Smooth muscle cell (in vitro differentiated cells): ENCODE measurements around the gene PRKAG2. TPM values are rescaled to one million over a fixed set of nuclear protein-coding genes. Genes with fewer than 3 reads are reported as not detected.

Experiments used
- DNase-seq: peaks from one replicate; lab custom pipeline; 2025; ENCODE audit not compliant: unreplicated experiment; lab: John Stamatoyannopoulos, UW
- H2AFZ ChIP-seq: fragments of 200-600 bp; sonication (generic); 2 replicates; pipeline ENCODE4 v1.6.0; 2016; ENCODE audit warnings: antibody characterized with exemption, low read depth, mild to moderate bottlenecking
- H3F3A ChIP-seq: fragments of 200-600 bp; sonication (generic); 2 replicates; pipeline ENCODE4 v1.6.0; 2017; ENCODE audit warnings: antibody characterized with exemption, low read depth
- H3K27ac ChIP-seq: fragments of 200-600 bp; sonication (generic); 2 replicates; pipeline ENCODE4 v1.5.1; 2016; ENCODE audit warnings: low read depth, mild to moderate bottlenecking
- H3K27me3 ChIP-seq: fragments of 200-600 bp; sonication (generic); 2 replicates; pipeline ENCODE4 v1.6.1; 2016; ENCODE audit warnings: low read depth, mild to moderate bottlenecking
- H3K36me3 ChIP-seq: fragments of 200-600 bp; sonication (generic); 2 replicates; pipeline ENCODE4 v1.5.1; 2016; ENCODE audit warnings: low read depth
- H3K4me1 ChIP-seq: fragments of 200-600 bp; sonication (generic); 2 replicates; pipeline ENCODE4 v1.5.1; 2016; ENCODE audit warnings: low read depth
- H3K4me2 ChIP-seq: fragments of 200-600 bp; sonication (generic); 2 replicates; pipeline ENCODE4 v1.6.0; 2016; ENCODE audit warnings: mild to moderate bottlenecking
- H3K4me3 ChIP-seq: fragments of 200-600 bp; sonication (generic); 2 replicates; pipeline ENCODE4 v1.5.1; 2016; ENCODE audit warnings: mild to moderate bottlenecking
- H3K79me2 ChIP-seq: fragments of 200-600 bp; sonication (generic); 2 replicates; pipeline ENCODE4 v1.6.0; 2016; ENCODE audit warnings: low read depth, mild to moderate bottlenecking
- H3K9ac ChIP-seq: fragments of 200-600 bp; sonication (generic); 2 replicates; pipeline ENCODE4 v1.6.0; 2016; ENCODE audit warnings: low read depth
- H3K9me3 ChIP-seq: fragments of 200-600 bp; sonication (generic); replicated peaks from 2 replicates; pipeline ENCODE4 v1.5.1; 2016; ENCODE audit warnings: low read depth
- H4K20me1 ChIP-seq: fragments of 200-600 bp; sonication (generic); 2 replicates; pipeline ENCODE4 v1.6.0; 2016; ENCODE audit warnings: low read depth
- CTCF ChIP-seq: fragments of 200-600 bp; sonication (generic); IDR thresholded peaks from 2 replicates; pipeline ENCODE4 v1.5.1; 2017; ENCODE audit warnings: borderline replicate concordance, mild to moderate bottlenecking, antibody characterized with exemption; ENCODE audit not compliant: insufficient read depth, poor library complexity, severe bottlenecking
- WGBS: methylation state at CpG from one replicate; pipeline ENCODE4 v1.1.7; 2016; ENCODE audit warnings: low lambda C conversion rate; 5-methylcytosine and 5-hydroxymethylcytosine counted together
- polyA plus RNA-seq: library from polyadenylated mRNA; unstranded; fragments of >200 nt; fragmentation: Nextera tagmentation; extraction: Ambion mirVana; gene quantifications from 2 replicates; pipeline ENCODE4 v1.2.1, GENCODE V29; 2016
- total RNA-seq: library from RNA; depleted of rRNA; stranded (reverse); fragments of >200 nt; gene quantifications from 2 replicates; pipeline ENCODE4 v1.2.3, GENCODE V29; 2014

PRKAG2 gene
- total and polyA plus RNA-seq, 2 experiments from 2014 or later: 3.5 to 3.9 TPM

- 83% methylated on average over 19 of the region's 19 CpGs for WGBS
- DNase-seq: no peak
- no peak overlapping the region for H3K4me2 ChIP-seq
- no peak overlapping the region for H2AFZ ChIP-seq
- H3K9ac ChIP-seq: no peak overlapping the region
- H3F3A ChIP-seq: no peaks in the 10 kb centered on the region
- no peaks in the 10 kb centered on the region for H4K20me1 ChIP-seq
- no peak for TF ChIP-seq CTCF
- H3K9me3 ChIP-seq: no peaks in the 10 kb centered on the region
- no peak overlapping the region for H3K4me3 ChIP-seq
- H3K27ac ChIP-seq: no peak overlapping the region
- no peaks in the 10 kb centered on the region for H3K36me3 ChIP-seq
- H3K79me2 ChIP-seq: no peaks in the 10 kb centered on the region
- no peaks in the 10 kb centered on the region for H3K4me1 ChIP-seq
- peaks cover 4% of the 10 kb centered on the region for H3K27me3 ChIP-seq
These were observed 69.8 kb downstream of the PRKAG2 start for GRCh38 chr7:151806952-151807775.

- no peaks in the 10 kb centered on the region for H3K36me3 ChIP-seq
- no peak overlapping the region for H3K4me2 ChIP-seq
- no peaks in the 10 kb centered on the region for H3K4me1 ChIP-seq
- TF ChIP-seq CTCF: no peak
- H3F3A ChIP-seq: no peaks in the 10 kb centered on the region
- no peak for DNase-seq
- H3K27ac ChIP-seq: no peak overlapping the region
- WGBS: 58% methylated on average over 8 of the region's 8 CpGs
- peaks cover 4% of the 10 kb centered on the region for H3K27me3 ChIP-seq
- no peak overlapping the region for H2AFZ ChIP-seq
- H3K9ac ChIP-seq: no peak overlapping the region
- no peak overlapping the region for H3K4me3 ChIP-seq
- no peaks in the 10 kb centered on the region for H4K20me1 ChIP-seq
- H3K79me2 ChIP-seq: no peaks in the 10 kb centered on the region
- H3K9me3 ChIP-seq: no peaks in the 10 kb centered on the region
These were observed 70.7 kb downstream of the PRKAG2 start for GRCh38 chr7:151806204-151806603.

GRCh38 chr7:151805191-151805590, 71.7 kb downstream of the PRKAG2 start:
- Histone ChIP-seq H3K4me1 (no peaks in the 10 kb centered on the region), H3K27me3 (peaks cover 4% of the 10 kb centered on the region), H3K36me3 (no peaks in the 10 kb centered on the region), H3K9ac (no peak overlapping the region), H2AFZ (no peak overlapping the region), H3F3A (no peaks in the 10 kb centered on the region), H3K4me3 (no peak overlapping the region), H3K79me2 (no peaks in the 10 kb centered on the region), H4K20me1 (no peaks in the 10 kb centered on the region), H3K9me3 (no peaks in the 10 kb centered on the region), H3K27ac (no peak overlapping the region), H3K4me2 (no peak overlapping the region)
- no peak for TF ChIP-seq CTCF
- DNase-seq: no peak
- 92% methylated on average over 6 of the region's 6 CpGs for WGBS

GRCh38 chr7:151804756-151805155, 72.2 kb downstream of the PRKAG2 start:
- no peak overlapping the region for H3K9ac ChIP-seq
- H3K79me2 ChIP-seq: no peaks in the 10 kb centered on the region
- H3K27me3 ChIP-seq: peaks cover 4% of the 10 kb centered on the region
- WGBS: 93% methylated on average over 9 of the region's 9 CpGs
- TF ChIP-seq CTCF: no peak
- H3F3A ChIP-seq: no peaks in the 10 kb centered on the region
- DNase-seq: no peak
- no peaks in the 10 kb centered on the region for H3K4me1 ChIP-seq
- no peak overlapping the region for H3K27ac ChIP-seq
- no peaks in the 10 kb centered on the region for H3K36me3 ChIP-seq
- no peak overlapping the region for H2AFZ ChIP-seq
- no peaks in the 10 kb centered on the region for H4K20me1 ChIP-seq
- no peak overlapping the region for H3K4me2 ChIP-seq
- no peak overlapping the region for H3K4me3 ChIP-seq
- H3K9me3 ChIP-seq: no peaks in the 10 kb centered on the region
